ENCODE data around the gene SKAP1.

The SKAP1 gene

GRCh38 chr17:48429638-48430586, at the start of gene SKAP1:
TSS of gene SKAP1 (minus strand) at chr17:48430214.
- Histone ChIP-seq H3K9me3 (ENCODE audit: low read length) (no peaks in the 10 kb centered on the region), H3K4me1 (ENCODE audit: insufficient read depth, low read length) (no peaks in the 10 kb centered on the region), H3K4me3 (ENCODE audit: low read depth in 1 of 2, low read length in 2 of 2) (no peak within 1 kb of the TSS), H3K9ac (ENCODE audit: low read length) (no peak within 1 kb of the TSS), H3K36me3 (ENCODE audit: insufficient read depth, low read length) (no peaks in the 10 kb centered on the region), H3K27ac (ENCODE audit: low read depth, low read length) (no peak within 1 kb of the TSS), H3K27me3 (ENCODE audit: control insufficient read depth in 1 of 2, insufficient read depth in 2 of 2, low read length in 2 of 2) (peaks cover 10 to 37% of the 10 kb centered on the region in 2 donors)

GRCh38 chr17:48479014-48479402, 49.0 kb upstream of the SKAP1 start:
- Histone ChIP-seq H3K27me3 (ENCODE audit: control insufficient read depth in 1 of 2, insufficient read depth in 2 of 2, low read length in 2 of 2) (no peaks in the 10 kb centered on the region), H3K9ac (ENCODE audit: low read length) (no peak overlapping the region), H3K4me3 (ENCODE audit: low read depth in 1 of 2, low read length in 2 of 2) (no peak overlapping the region), H3K4me1 (ENCODE audit: insufficient read depth, low read length) (peaks cover 10% of the 10 kb centered on the region), H3K36me3 (ENCODE audit: insufficient read depth, low read length) (no peaks in the 10 kb centered on the region), H3K27ac (ENCODE audit: low read depth, low read length) (no peak overlapping the region), H3K9me3 (ENCODE audit: low read length) (no peaks in the 10 kb centered on the region)

GRCh38 chr17:48478224-48479013, 48.4 kb upstream of the SKAP1 start:
- Histone ChIP-seq H3K9ac (ENCODE audit: low read length) (no peak overlapping the region), H3K27me3 (ENCODE audit: control insufficient read depth in 1 of 2, insufficient read depth in 2 of 2, low read length in 2 of 2) (no peaks in the 10 kb centered on the region), H3K27ac (ENCODE audit: low read depth, low read length) (no peak overlapping the region), H3K4me3 (ENCODE audit: low read depth in 1 of 2, low read length in 2 of 2) (no peak overlapping the region), H3K4me1 (ENCODE audit: insufficient read depth, low read length) (peaks cover 4% of the 10 kb centered on the region), H3K9me3 (ENCODE audit: low read length) (no peaks in the 10 kb centered on the region), H3K36me3 (ENCODE audit: insufficient read depth, low read length) (no peaks in the 10 kb centered on the region)

GRCh38 chr17:48477221-48477620, 47.2 kb upstream of the SKAP1 start:
- peaks cover 0 to 5% of the 10 kb centered on the region in 2 donors for H3K27me3 ChIP-seq (ENCODE audit: control insufficient read depth in 1 of 2, insufficient read depth in 2 of 2, low read length in 2 of 2)
- H3K4me3 ChIP-seq (ENCODE audit: low read depth in 1 of 2, low read length in 2 of 2): no peak overlapping the region
- no peaks in the 10 kb centered on the region for H3K4me1 ChIP-seq (ENCODE audit: insufficient read depth, low read length)
- H3K9ac ChIP-seq (ENCODE audit: low read length): no peak overlapping the region
- no peaks in the 10 kb centered on the region for H3K9me3 ChIP-seq (ENCODE audit: low read length)
- H3K27ac ChIP-seq (ENCODE audit: low read depth, low read length): no peak overlapping the region
- H3K36me3 ChIP-seq (ENCODE audit: insufficient read depth, low read length): no peaks in the 10 kb centered on the region

GRCh38 chr17:48472411-48473281, 42.6 kb upstream of the SKAP1 start:
- H3K9ac ChIP-seq (ENCODE audit: low read length): no peak overlapping the region
- H3K4me3 ChIP-seq (ENCODE audit: low read depth in 1 of 2, low read length in 2 of 2): no peak overlapping the region
- H3K9me3 ChIP-seq (ENCODE audit: low read length): no peaks in the 10 kb centered on the region
- H3K36me3 ChIP-seq (ENCODE audit: insufficient read depth, low read length): no peaks in the 10 kb centered on the region
- no peaks in the 10 kb centered on the region for H3K4me1 ChIP-seq (ENCODE audit: insufficient read depth, low read length)
- H3K27ac ChIP-seq (ENCODE audit: low read depth, low read length): no peak overlapping the region
- peaks cover 0 to 11% of the 10 kb centered on the region in 2 donors for H3K27me3 ChIP-seq (ENCODE audit: control insufficient read depth in 1 of 2, insufficient read depth in 2 of 2, low read length in 2 of 2)

- no peaks in the 10 kb centered on the region for H3K9me3 ChIP-seq (ENCODE audit: low read length)
Observed at GRCh38 chr17:48471817-48472410, 41.9 kb upstream of the SKAP1 start.

GRCh38 chr17:48470388-48471034, 40.5 kb upstream of the SKAP1 start:
- Histone ChIP-seq H3K9ac (ENCODE audit: low read length) (no peak overlapping the region), H3K27ac (ENCODE audit: low read depth, low read length) (no peak overlapping the region), H3K27me3 (ENCODE audit: control insufficient read depth in 1 of 2, insufficient read depth in 2 of 2, low read length in 2 of 2) (peaks cover 0 to 11% of the 10 kb centered on the region in 2 donors), H3K4me1 (ENCODE audit: insufficient read depth, low read length) (no peaks in the 10 kb centered on the region), H3K4me3 (ENCODE audit: low read depth in 1 of 2, low read length in 2 of 2) (no peak overlapping the region), H3K9me3 (ENCODE audit: low read length) (no peaks in the 10 kb centered on the region), H3K36me3 (ENCODE audit: insufficient read depth, low read length) (no peaks in the 10 kb centered on the region)

More at GRCh38 chr17:48471817-48472410, 41.9 kb upstream of the SKAP1 start:
- Histone ChIP-seq H3K36me3 (ENCODE audit: insufficient read depth, low read length) (no peaks in the 10 kb centered on the region), H3K4me3 (ENCODE audit: low read depth in 1 of 2, low read length in 2 of 2) (no peak overlapping the region), H3K27ac (ENCODE audit: low read depth, low read length) (no peak overlapping the region), H3K27me3 (ENCODE audit: control insufficient read depth in 1 of 2, insufficient read depth in 2 of 2, low read length in 2 of 2) (peaks cover 0 to 11% of the 10 kb centered on the region in 2 donors), H3K4me1 (ENCODE audit: insufficient read depth, low read length) (no peaks in the 10 kb centered on the region), H3K9ac (ENCODE audit: low read length) (no peak overlapping the region)

GRCh38 chr17:48469227-48469626, 39.2 kb upstream of the SKAP1 start:
- no peak overlapping the region for H3K9ac ChIP-seq (ENCODE audit: low read length)
- H3K36me3 ChIP-seq (ENCODE audit: insufficient read depth, low read length): no peaks in the 10 kb centered on the region
- peaks cover 0 to 11% of the 10 kb centered on the region in 2 donors for H3K27me3 ChIP-seq (ENCODE audit: control insufficient read depth in 1 of 2, insufficient read depth in 2 of 2, low read length in 2 of 2)
- H3K9me3 ChIP-seq (ENCODE audit: low read length): no peaks in the 10 kb centered on the region
- H3K4me3 ChIP-seq (ENCODE audit: low read depth in 1 of 2, low read length in 2 of 2): no peak overlapping the region
- H3K27ac ChIP-seq (ENCODE audit: low read depth, low read length): no peak overlapping the region
- H3K4me1 ChIP-seq (ENCODE audit: insufficient read depth, low read length): no peaks in the 10 kb centered on the region

GRCh38 chr17:48468299-48468698, 38.3 kb upstream of the SKAP1 start:
- Histone ChIP-seq H3K4me1 (ENCODE audit: insufficient read depth, low read length) (no peaks in the 10 kb centered on the region), H3K36me3 (ENCODE audit: insufficient read depth, low read length) (no peaks in the 10 kb centered on the region), H3K27me3 (ENCODE audit: control insufficient read depth in 1 of 2, insufficient read depth in 2 of 2, low read length in 2 of 2) (peaks cover 0 to 11% of the 10 kb centered on the region in 2 donors), H3K9ac (ENCODE audit: low read length) (no peak overlapping the region), H3K27ac (ENCODE audit: low read depth, low read length) (no peak overlapping the region), H3K4me3 (ENCODE audit: low read depth in 1 of 2, low read length in 2 of 2) (no peak overlapping the region), H3K9me3 (ENCODE audit: low read length) (no peaks in the 10 kb centered on the region)

- Histone ChIP-seq H3K4me1 (ENCODE audit: insufficient read depth, low read length) (no peaks in the 10 kb centered on the region), H3K9ac (ENCODE audit: low read length) (no peak overlapping the region), H3K4me3 (ENCODE audit: low read depth in 1 of 2, low read length in 2 of 2) (no peak overlapping the region), H3K9me3 (ENCODE audit: low read length) (no peaks in the 10 kb centered on the region), H3K27me3 (ENCODE audit: control insufficient read depth in 1 of 2, insufficient read depth in 2 of 2, low read length in 2 of 2) (no peaks in the 10 kb centered on the region), H3K27ac (ENCODE audit: low read depth, low read length) (no peak overlapping the region), H3K36me3 (ENCODE audit: insufficient read depth, low read length) (no peaks in the 10 kb centered on the region)
Observed at GRCh38 chr17:48465884-48466283, 35.9 kb upstream of the SKAP1 start.

Data from muscle layer of colon (tissue), 2 donors.